ENCODE data around the gene HOXB3.

GRCh38 chr17:48618256-48618896 lies 28.3 kb upstream of the HOXB3 start:
- peak; percentile 100 for TF ChIP-seq CTCF (IDR thresholded peaks at IDR 0.05)
- TF ChIP-seq RCOR1 (IDR thresholded peaks at IDR 0.05; ENCODE audit: low read length): peak; percentile 14; the same call in 1 of the 2 replicates
